Fibroblast of lung (primary cell): ENCODE data around the gene TFF2.

Experiments
- CTCF ChIP-seq, 2 donors: IDR thresholded peaks in 1 of 2; conservative IDR thresholded peaks in 1 of 2; 1 replicate in 1 of 2; 2 replicates in 1 of 2; pipeline ENCODE4 v1.5.1; 2011 to 2012; ENCODE audit warnings: low read length in 2 of 2, control low read depth in 1 of 2, inconsistent platforms in 1 of 2, low read depth in 1 of 2, mild to moderate bottlenecking in 1 of 2
- EZH2 ChIP-seq: IDR thresholded peaks from 2 replicates; pipeline ENCODE4 v1.5.1; 2012; ENCODE audit warnings: low read length, control low read depth, mild to moderate bottlenecking; ENCODE audit errors: missing control alignments

GRCh38 chr21:42378418-42378817, 27.6 kb upstream of the TFF2 start:
- TF ChIP-seq CTCF (conservative IDR thresholded peaks at IDR 0.05 in 1 of 2, IDR thresholded peaks at IDR 0.05 in 1 of 2; ENCODE audit: low read depth in 1 of 2, low read length in 2 of 2) (no peak), EZH2 (no peak)
